C4-2B (cell line): ENCODE results near the gene OR51F2.

Experiments
- H3K27ac ChIP-seq: fragments of 450-650 bp; 2 replicates; pipeline ENCODE4 v1.5.1; 2017
- CTCF ChIP-seq: fragments of 450-650 bp; conservative IDR thresholded peaks from 2 replicates; pipeline ENCODE4 v1.5.1; 2017; ENCODE audit warnings: mild to moderate bottlenecking
- ZFX ChIP-seq: fragments of 450-650 bp; IDR thresholded peaks from 2 replicates; pipeline ENCODE4 v1.6.1; 2017

The OR51F2 gene

GRCh38 chr11:4809246-4809645 lies 11.9 kb upstream of the OR51F2 start:
- TF ChIP-seq CTCF (no peak), ZFX (no peak)
- no peak overlapping the region for H3K27ac ChIP-seq

- TF ChIP-seq CTCF (no peak), ZFX (no peak)
- no peak overlapping the region for H3K27ac ChIP-seq
Observed at GRCh38 chr11:4825132-4825531, 4.0 kb downstream of the OR51F2 start.

GRCh38 chr11:4826425-4826824 lies 5.3 kb downstream of the OR51F2 start:
- H3K27ac ChIP-seq: no peak overlapping the region
- TF ChIP-seq CTCF (peak; percentile 65), ZFX (no peak)

- H3K27ac ChIP-seq: no peak overlapping the region
- TF ChIP-seq ZFX (no peak), CTCF (no peak)
Observed at GRCh38 chr11:4830346-4830745, 9.2 kb downstream of the OR51F2 start.

- no peak overlapping the region for H3K27ac ChIP-seq
- TF ChIP-seq ZFX (no peak), CTCF (no peak)
Observed at GRCh38 chr11:4830909-4831308, 9.8 kb downstream of the OR51F2 start.

GRCh38 chr11:4839851-4840549 lies 18.9 kb downstream of the OR51F2 start:
- no peak for TF ChIP-seq ZFX
- TF ChIP-seq CTCF: no peak
- no peak overlapping the region for H3K27ac ChIP-seq

DNA sequence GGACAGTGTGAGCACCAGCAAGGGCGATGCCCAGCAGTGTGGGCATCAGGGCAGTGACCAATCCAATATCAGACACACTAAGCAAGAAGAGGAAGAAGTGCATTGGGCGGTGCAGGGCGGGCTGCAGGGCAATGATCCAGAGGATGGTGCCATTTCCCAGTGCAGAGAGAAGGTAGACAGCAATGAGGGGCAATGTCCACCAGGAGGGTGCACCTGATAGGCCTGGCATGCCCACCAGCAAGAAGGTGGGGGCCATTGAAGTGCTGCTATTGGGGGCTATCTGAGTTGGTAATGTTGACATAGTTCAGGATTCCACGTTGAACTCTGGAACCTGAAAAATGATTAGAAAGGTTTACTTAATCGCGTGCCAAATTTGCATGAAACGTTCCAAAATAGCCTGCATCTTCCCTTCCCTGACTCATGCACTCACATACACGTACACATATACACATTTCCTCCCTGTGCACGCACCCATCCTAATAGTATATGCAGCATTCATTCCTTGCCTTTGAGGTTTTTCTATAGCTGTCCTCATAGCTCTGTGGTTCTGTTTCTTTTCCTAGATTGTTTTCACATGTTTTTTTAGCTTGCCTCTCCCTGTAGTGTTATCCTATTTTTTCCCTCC lies 27.9 kb downstream of the OR51F2 start, which contains the start of gene OR51S1:
OR51S1 (minus strand) TSS at position 301 of the 625 bp plus-strand sequence; CDS start at position 301, 0 bp downstream.
- TF ChIP-seq CTCF (no peak), ZFX (no peak)
- H3K27ac ChIP-seq: no peak within 1 kb of the TSS
